D341Med (cell line): ENCODE measurements around the gene MAGI3.
"Not testable (repeated sequence)": the region's sequence is repeated elsewhere in the genome, so short reads cannot be mapped to it uniquely, and the experiment has no call there.

Source experiments
- DNase-seq: peaks from one replicate; pipeline ENCODE4 v3.0.0; 2012; ENCODE audit warnings: low spot score

MAGI3 gene

DNA sequence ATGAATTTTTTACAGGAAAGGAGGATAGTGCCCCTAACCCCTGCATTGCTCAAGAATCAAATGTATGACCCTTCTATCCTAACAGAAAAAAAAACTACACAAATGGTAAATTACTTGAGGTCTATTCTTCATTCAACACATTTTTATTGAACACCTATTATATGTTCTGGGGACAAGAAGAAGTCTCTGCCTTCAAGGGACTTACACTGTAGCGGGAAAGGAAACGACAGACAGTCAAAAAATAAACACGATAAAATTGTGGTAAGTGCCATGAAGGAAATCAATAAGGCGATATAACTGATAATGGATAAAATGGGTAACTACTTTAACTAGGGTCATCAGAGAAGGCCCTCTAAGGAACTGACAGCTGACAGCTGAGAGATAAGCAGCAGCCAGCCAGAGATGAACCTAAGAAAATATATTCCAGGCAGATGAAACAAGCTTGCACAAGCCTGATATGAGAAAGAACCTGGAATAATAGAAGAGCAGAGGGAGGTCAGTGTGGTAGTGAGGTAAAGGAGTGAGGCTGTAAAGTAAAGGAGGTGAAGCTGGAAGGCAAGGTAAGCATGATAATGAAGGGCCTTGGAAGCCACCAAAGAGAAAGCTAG, 302.6 kb downstream of the MAGI3 start:
- DNase-seq: no peak

DNA sequence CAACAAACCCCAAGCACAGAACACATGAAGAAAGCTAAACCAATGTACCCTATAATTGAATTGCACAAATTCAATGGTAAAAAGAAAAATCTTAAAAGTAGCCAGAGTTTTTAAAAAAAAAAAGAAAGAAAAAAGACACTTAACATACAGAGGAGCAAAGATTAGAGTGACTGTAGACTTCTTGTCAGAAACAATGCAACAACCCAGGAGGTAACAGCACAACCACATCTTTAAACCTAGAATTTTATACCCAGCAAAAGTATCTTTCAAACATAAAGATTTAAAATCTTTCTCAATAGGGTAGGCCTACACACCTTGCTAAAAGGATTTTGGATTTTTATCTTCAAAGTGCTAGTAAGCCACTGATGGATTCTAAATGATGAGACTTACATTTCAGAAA, 304.6 kb downstream of the MAGI3 start:
- no peak for DNase-seq

DNA sequence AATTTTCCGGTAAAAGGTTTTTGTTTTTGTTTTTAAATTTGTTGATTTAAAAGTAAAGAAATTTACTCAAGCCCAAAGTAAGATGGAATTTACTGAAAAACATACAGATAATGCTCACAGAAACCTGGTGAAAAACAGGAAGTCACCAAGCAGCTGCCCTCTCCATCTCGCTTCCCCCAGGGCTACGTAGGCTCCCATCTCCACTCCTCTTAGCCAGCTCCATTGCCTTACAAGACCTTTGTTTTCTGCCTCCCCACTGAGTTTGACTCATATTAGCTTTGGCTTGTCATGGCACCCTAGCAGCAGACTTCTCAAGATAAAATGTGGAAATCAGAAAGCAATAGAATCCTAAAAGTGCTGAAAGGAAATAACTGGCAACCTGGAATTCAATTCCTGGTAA, 311.1 kb downstream of the MAGI3 start:
- no peak for DNase-seq

DNA sequence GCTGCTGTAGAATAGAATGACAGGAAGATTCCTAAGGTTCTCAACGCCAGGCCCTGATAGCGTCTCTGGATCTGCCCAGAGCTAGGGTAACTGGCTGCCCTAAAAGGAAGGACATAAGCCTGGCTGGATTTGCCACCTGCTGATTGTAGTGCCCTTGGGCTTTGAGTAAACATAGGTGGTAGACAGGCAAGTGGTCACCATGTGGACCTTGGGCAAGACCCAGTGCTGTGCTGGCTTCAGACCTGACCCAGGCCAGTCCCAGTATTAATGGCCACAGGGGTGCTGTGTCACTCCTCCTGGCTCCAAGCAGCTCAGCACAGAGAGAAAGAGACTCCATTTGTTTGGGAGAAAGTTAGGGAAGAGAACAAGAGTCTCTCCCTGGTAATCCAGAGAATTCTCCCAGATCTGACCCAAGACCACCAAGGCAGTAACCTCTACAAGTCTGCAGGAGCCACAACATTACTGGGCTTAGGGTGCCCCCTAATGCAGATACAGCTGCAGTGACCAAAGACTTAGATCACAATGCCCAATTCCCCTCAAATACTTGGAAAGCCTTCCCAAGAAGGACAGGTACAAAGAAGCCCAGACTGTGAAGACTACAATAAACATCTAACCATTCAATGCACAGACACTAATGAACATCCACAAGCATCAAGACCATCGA, 324.4 kb downstream of the MAGI3 start:
- DNase-seq: no peak

DNA sequence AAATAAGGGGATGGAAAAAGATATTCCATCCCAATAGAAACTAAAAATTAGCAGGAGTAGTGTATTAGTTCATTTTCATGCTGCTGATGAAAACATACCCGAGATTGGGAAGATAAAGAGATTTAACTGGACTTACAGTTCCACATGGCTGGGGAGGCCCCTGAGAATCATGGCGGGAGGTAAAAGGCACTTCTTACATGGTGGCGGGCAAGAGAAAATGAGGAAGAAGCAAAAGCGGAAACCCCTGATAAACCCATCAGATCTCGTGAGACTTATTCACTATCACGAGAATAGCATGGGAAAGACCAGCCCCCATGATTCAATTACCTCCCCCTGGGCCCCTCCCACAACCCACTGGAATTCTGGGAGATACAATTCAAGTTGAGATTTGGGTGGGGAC, 327.2 kb downstream of the MAGI3 start:
- not testable (repeated sequence) for DNase-seq

DNA sequence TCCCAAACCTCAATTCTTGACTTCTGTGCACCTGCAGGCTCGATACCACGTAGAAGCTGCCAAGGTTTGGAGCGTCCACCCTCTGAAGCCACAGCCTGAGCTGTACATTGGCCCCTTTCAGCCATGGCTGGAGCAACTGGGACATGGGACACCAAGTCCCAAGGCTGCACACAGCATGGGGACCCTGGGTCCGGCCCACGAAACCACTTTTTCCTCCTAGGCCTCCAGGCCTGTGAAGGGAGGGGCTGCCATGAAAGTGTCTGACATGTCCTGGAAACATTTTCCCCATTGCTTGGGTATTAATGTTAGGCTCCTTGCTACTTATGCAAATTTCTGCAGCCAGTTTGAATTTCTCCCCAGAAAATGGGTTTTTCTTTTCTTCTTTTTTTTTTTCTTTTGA, 328.3 kb downstream of the MAGI3 start:
- not testable (repeated sequence) for DNase-seq

DNA sequence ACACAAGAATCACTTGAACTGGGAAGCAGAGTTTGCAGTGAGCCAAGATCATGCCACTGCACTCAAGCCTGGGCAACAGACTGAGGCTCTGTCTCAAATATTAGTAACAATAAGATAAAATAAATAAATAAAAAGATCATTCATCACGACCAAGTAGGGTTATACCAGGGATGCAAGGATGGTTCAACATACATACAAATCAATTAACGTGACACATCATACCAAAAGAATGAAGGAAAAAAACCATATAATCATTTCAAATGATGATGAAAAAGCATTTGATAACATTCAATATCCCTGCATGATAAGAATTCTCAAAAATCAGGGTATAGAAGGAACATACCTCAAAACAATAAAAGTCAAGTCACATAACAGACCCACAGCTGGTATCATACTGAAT, 330.7 kb downstream of the MAGI3 start:
- no peak for DNase-seq

DNA sequence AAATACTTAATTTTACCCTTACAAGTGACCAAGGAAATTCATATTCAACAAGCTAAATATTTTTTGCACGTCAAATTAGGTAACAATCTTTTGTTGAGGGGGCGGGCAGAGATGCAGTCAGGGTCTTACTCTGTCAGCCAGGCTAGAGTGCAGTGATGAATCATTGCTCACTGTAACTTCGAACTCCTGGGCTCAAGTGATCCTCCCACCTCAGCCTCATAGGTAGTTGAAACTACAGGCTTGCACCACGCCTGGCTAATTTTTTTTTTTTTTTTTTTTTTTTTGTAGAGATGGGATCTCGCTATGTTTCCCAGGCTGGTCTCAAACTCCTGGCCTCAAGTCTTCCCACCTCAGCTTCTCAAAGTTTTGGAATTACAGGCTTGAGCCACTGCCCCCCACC, 342.5 kb downstream of the MAGI3 start:
- DNase-seq: no peak

DNA sequence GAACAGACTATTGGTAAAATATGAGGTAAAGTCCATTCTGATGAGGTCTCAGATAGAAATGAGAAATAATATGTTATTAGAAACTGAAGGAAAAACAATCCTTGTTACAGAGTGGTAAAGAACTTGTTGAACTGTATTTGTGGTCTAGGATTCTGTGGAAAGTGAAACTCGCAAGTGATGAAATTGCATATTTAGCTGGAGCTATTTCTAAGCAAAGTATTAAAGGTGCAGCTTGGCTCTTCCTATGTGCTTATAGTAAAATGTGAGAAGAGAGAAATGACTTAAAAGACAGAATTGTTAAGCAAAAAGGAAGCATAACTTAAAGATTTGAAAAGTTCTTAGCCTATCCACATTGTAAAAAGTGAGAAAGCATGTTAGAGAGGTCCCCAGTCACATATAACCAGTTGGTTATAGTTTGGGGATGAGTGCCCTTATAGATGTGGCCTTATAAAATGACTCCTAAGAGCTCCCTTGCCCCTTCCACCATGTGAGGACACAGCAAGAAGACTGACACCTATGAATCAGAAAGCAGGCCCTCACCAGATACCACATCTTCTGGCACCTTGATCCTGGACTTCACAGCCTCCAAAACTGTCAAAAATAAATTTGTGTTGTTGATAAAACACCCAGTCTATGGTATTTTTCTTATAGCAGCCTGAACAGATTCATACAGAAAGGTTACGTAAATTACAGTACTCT, 344.2 kb downstream of the MAGI3 start:
- no peak for DNase-seq
